Neuronal stem cell (in vitro differentiated cells): ENCODE data around the gene VPS33A.

Source experiments
- DNase-seq: peaks from one replicate; pipeline ENCODE4 v3.0.0-alpha.2; 2013; ENCODE audit warnings: low spot score
- H2AFZ ChIP-seq: one replicate; pipeline ENCODE4 v1.6.1; 2013; ENCODE audit warnings: mild to moderate bottlenecking, low read length, inconsistent platforms
- H2AK5ac ChIP-seq: 2 replicates; pipeline ENCODE4 v1.6.1; 2013; ENCODE audit warnings: low read depth, mild to moderate bottlenecking, inconsistent platforms, low read length, moderate library complexity, mixed read lengths
- H2BK120ac ChIP-seq: 2 replicates; pipeline ENCODE4 v1.6.1; 2013; ENCODE audit warnings: low read depth, mild to moderate bottlenecking, inconsistent platforms, low read length, moderate library complexity, mixed read lengths
- H2BK12ac ChIP-seq: one replicate; pipeline ENCODE4 v1.6.1; 2013; ENCODE audit warnings: low read length, inconsistent platforms
- H2BK15ac ChIP-seq: 2 replicates; pipeline ENCODE4 v1.6.1; 2013; ENCODE audit warnings: mild to moderate bottlenecking, low read length, inconsistent platforms, mixed read lengths
- H2BK5ac ChIP-seq: one replicate; pipeline ENCODE4 v1.6.1; 2013; ENCODE audit warnings: inconsistent platforms, mild to moderate bottlenecking, low read length, moderate library complexity
- H3K14ac ChIP-seq: one replicate; pipeline ENCODE4 v1.6.1; 2013; ENCODE audit warnings: low read length, inconsistent platforms
- H3K18ac ChIP-seq: 2 replicates; pipeline ENCODE4 v1.6.1; 2013; ENCODE audit warnings: low read length, inconsistent platforms
- H3K23ac ChIP-seq: 2 replicates; pipeline ENCODE4 v1.6.1; 2013; ENCODE audit warnings: low read depth, mild to moderate bottlenecking, mixed read lengths, low read length, inconsistent platforms; ENCODE audit not compliant: poor library complexity
- H3K27ac ChIP-seq: replicated peaks from 3 replicates; pipeline ENCODE4 v1.5.1; 2013; ENCODE audit warnings: low read length, inconsistent platforms
- H3K27me3 ChIP-seq, 3 experiments: 2 replicates each; pipeline ENCODE4 v1.6.1; 2013; ENCODE audit warnings: low read length in 3 of 3, mild to moderate bottlenecking in 2 of 3, inconsistent platforms in 1 of 3, low read depth in 1 of 3, mixed read lengths in 1 of 3, moderate library complexity in 1 of 3; ENCODE audit not compliant: control insufficient read depth in 3 of 3, insufficient read depth in 3 of 3
- H3K36me3 ChIP-seq, 2 donors: replicated peaks in 1 of 2; 2 replicates each; pipeline ENCODE4 v1.6.1; 2013; ENCODE audit warnings: low read length in 2 of 2; ENCODE audit not compliant: control insufficient read depth in 2 of 2, insufficient read depth in 2 of 2
- H3K4ac ChIP-seq: 2 replicates; pipeline ENCODE4 v1.6.1; 2013; ENCODE audit warnings: inconsistent platforms, mild to moderate bottlenecking, low read length, moderate library complexity
- H3K4me1 ChIP-seq, 2 donors: 1 replicate in 1 of 2; 2 replicates in 1 of 2; pipeline ENCODE4 v1.6.1; 2013; ENCODE audit warnings: low read length in 2 of 2, low read depth in 1 of 2; ENCODE audit not compliant: control insufficient read depth in 2 of 2, insufficient read depth in 1 of 2
- H3K4me2 ChIP-seq: one replicate; pipeline ENCODE4 v1.6.1; 2013; ENCODE audit warnings: mild to moderate bottlenecking, low read length, inconsistent platforms; ENCODE audit not compliant: insufficient read depth, poor library complexity, severe bottlenecking
- H3K4me3 ChIP-seq, 2 donors: 2 replicates each; pipeline ENCODE4 v1.5.1; 2013; ENCODE audit warnings: low read length in 2 of 2, mild to moderate bottlenecking in 2 of 2, inconsistent platforms in 1 of 2, moderate library complexity in 1 of 2
- H3K79me1 ChIP-seq: one replicate; pipeline ENCODE4 v1.6.1; 2013; ENCODE audit warnings: low read depth, mild to moderate bottlenecking, inconsistent platforms, low read length, moderate library complexity
- H3K9ac ChIP-seq: one replicate; pipeline ENCODE4 v1.6.1; 2013; ENCODE audit warnings: mild to moderate bottlenecking, low read depth, low read length, inconsistent platforms; ENCODE audit not compliant: poor library complexity
- H3K9me3 ChIP-seq, 2 donors: replicated peaks in 1 of 2; 2 replicates each; pipeline versions ENCODE3 to v1.6.1; 2013; ENCODE audit warnings: low read length in 2 of 2, mild to moderate bottlenecking in 2 of 2, inconsistent platforms in 1 of 2, low read depth in 1 of 2, mixed read lengths in 1 of 2, moderate library complexity in 1 of 2; ENCODE audit not compliant: control insufficient read depth in 2 of 2, insufficient read depth in 1 of 2
- H4K8ac ChIP-seq: one replicate; pipeline ENCODE4 v1.6.1; 2013; ENCODE audit warnings: low read depth, mild to moderate bottlenecking, inconsistent platforms, low read length, moderate library complexity
- H4K91ac ChIP-seq: one replicate; pipeline ENCODE4 v1.6.1; 2013; ENCODE audit warnings: low read length, low read depth, mild to moderate bottlenecking, inconsistent platforms; ENCODE audit not compliant: poor library complexity
- WGBS, 2 donors: extraction: QIAGEN DNeasy Blood & Tissue Kit; methylation state at CpG; one replicate each; pipeline ENCODE4 v1.1.7; 2013; ENCODE audit warnings: missing lambda C conversion rate in 2 of 2, mixed read lengths in 1 of 2; ENCODE audit not compliant: insufficient read length in 2 of 2, insufficient replicate concordance in 1 of 2; ENCODE audit errors: extremely low coverage in 2 of 2; 5-methylcytosine and 5-hydroxymethylcytosine counted together

Gene VPS33A

GRCh38 chr12:122250047-122250446 lies 16.2 kb downstream of the VPS33A start:
- Histone ChIP-seq H2BK120ac (no peak overlapping the region), H2BK5ac (no peak overlapping the region), H3K4me2 (no peak overlapping the region), H3K79me1 (peaks cover 1% of the 10 kb centered on the region), H3K27ac (no peak overlapping the region), H2AK5ac (no peak overlapping the region), H3K14ac (no peak overlapping the region), H2AFZ (no peak overlapping the region), H4K91ac (no peak overlapping the region), H4K8ac (no peak overlapping the region), H3K4me1 (no peaks in the 10 kb centered on the region), H3K23ac (no peak overlapping the region), H3K4me3 (no peak overlapping the region), H2BK12ac (no peak overlapping the region), H3K27me3 (no peaks in the 10 kb centered on the region), H3K9me3 (no peaks in the 10 kb centered on the region), H3K4ac (no peak overlapping the region), H3K18ac (no peak overlapping the region), H3K36me3 (peaks cover 2 to 29% of the 10 kb centered on the region in 2 donors), H2BK15ac (no peak overlapping the region), H3K9ac (no peak overlapping the region)
- no peak for DNase-seq
- WGBS, 2 donors, result no CpG with 5 or more reads among the region's 6 CpGs

- H3K23ac ChIP-seq, result no peak overlapping the region
- H3K36me3 ChIP-seq, result peaks cover 4 to 48% of the 10 kb centered on the region in 2 donors
- no peak overlapping the region for H3K27ac ChIP-seq
- H2AK5ac ChIP-seq, result no peak overlapping the region
- no peak overlapping the region for H3K4me2 ChIP-seq
- no peaks in the 10 kb centered on the region for H3K27me3 ChIP-seq
- no CpG with 5 or more reads among the region's 1 CpG for WGBS, 2 donors
- no peaks in the 10 kb centered on the region for H3K4me1 ChIP-seq
- H2BK120ac ChIP-seq, result no peak overlapping the region
- H2AFZ ChIP-seq, result no peak overlapping the region
- no peaks in the 10 kb centered on the region for H3K9me3 ChIP-seq
- H4K8ac ChIP-seq, result no peak overlapping the region
- H3K79me1 ChIP-seq, result no peaks in the 10 kb centered on the region
- DNase-seq, result no peak
- H2BK5ac ChIP-seq, result no peak overlapping the region
- no peak overlapping the region for H2BK15ac ChIP-seq
- H3K4ac ChIP-seq, result no peak overlapping the region
- H4K91ac ChIP-seq, result no peak overlapping the region
- no peak overlapping the region for H3K4me3 ChIP-seq
- H2BK12ac ChIP-seq, result no peak overlapping the region
- H3K9ac ChIP-seq, result no peak overlapping the region
- no peak overlapping the region for H3K14ac ChIP-seq
- no peak overlapping the region for H3K18ac ChIP-seq
Measured at GRCh38 chr12:122245553-122245952, 20.7 kb downstream of the VPS33A start.

GRCh38 chr12:122244565-122245371 lies 21.5 kb downstream of the VPS33A start:
- no peak for DNase-seq
- no peak overlapping the region for H3K4me2 ChIP-seq
- H3K27ac ChIP-seq, result no peak overlapping the region
- no peak overlapping the region for H3K14ac ChIP-seq
- no peaks in the 10 kb centered on the region for H3K9me3 ChIP-seq
- no peak overlapping the region for H3K18ac ChIP-seq
- H3K4me3 ChIP-seq, result no peak overlapping the region
- no peak overlapping the region for H3K9ac ChIP-seq
- H2BK120ac ChIP-seq, result no peak overlapping the region
- no CpG with 5 or more reads among the region's 11 CpGs for WGBS, 2 donors
- H2BK5ac ChIP-seq, result no peak overlapping the region
- H2AFZ ChIP-seq, result no peak overlapping the region
- no peak overlapping the region for H2BK15ac ChIP-seq
- no peak overlapping the region for H2BK12ac ChIP-seq
- H3K27me3 ChIP-seq, result no peaks in the 10 kb centered on the region
- no peaks in the 10 kb centered on the region for H3K79me1 ChIP-seq
- no peak overlapping the region for H3K4ac ChIP-seq
- H3K23ac ChIP-seq, result no peak overlapping the region
- H3K4me1 ChIP-seq, result no peaks in the 10 kb centered on the region
- no peak overlapping the region for H4K8ac ChIP-seq
- peaks cover 4 to 48% of the 10 kb centered on the region in 2 donors for H3K36me3 ChIP-seq
- no peak overlapping the region for H2AK5ac ChIP-seq
- no peak overlapping the region for H4K91ac ChIP-seq

- H3K9me3 ChIP-seq, result no peaks in the 10 kb centered on the region
- no peak overlapping the region for H3K23ac ChIP-seq
- H3K36me3 ChIP-seq, result peaks cover 4 to 45% of the 10 kb centered on the region in 2 donors
- no peak overlapping the region for H3K14ac ChIP-seq
- no peak overlapping the region for H3K18ac ChIP-seq
- H2AK5ac ChIP-seq, result no peak overlapping the region
- H2BK12ac ChIP-seq, result no peak overlapping the region
- no peak overlapping the region for H2AFZ ChIP-seq
- no peak overlapping the region for H2BK15ac ChIP-seq
- no peaks in the 10 kb centered on the region for H3K79me1 ChIP-seq
- no peaks in the 10 kb centered on the region for H3K27me3 ChIP-seq
- no peak overlapping the region for H3K4me3 ChIP-seq
- no peak overlapping the region for H3K27ac ChIP-seq
- H3K9ac ChIP-seq, result no peak overlapping the region
- no peak overlapping the region for H2BK5ac ChIP-seq
- H2BK120ac ChIP-seq, result no peak overlapping the region
- H3K4me2 ChIP-seq, result no peak overlapping the region
- H3K4ac ChIP-seq, result no peak overlapping the region
- WGBS, 2 donors, result no CpG with 5 or more reads among the region's 6 CpGs
- no peak overlapping the region for H4K8ac ChIP-seq
- no peak overlapping the region for H4K91ac ChIP-seq
- H3K4me1 ChIP-seq, result no peaks in the 10 kb centered on the region
- no peak for DNase-seq
Measured at GRCh38 chr12:122243965-122244364, 22.3 kb downstream of the VPS33A start.
